ENCODE data around the gene KCP. TPM values are rescaled to one million over a fixed set of nuclear protein-coding genes. Genes with fewer than 3 reads are reported as not detected.
A peak's percentile ranks its signal among the peaks of the same experiment; 100 is the strongest.

The KCP gene
- total and polyA plus RNA-seq, 2 of the 13 experiments (the other 11 are each of a cell fraction or from before 2014, with no cell fraction given) = 0.37 to 1.0 TPM

DNA sequence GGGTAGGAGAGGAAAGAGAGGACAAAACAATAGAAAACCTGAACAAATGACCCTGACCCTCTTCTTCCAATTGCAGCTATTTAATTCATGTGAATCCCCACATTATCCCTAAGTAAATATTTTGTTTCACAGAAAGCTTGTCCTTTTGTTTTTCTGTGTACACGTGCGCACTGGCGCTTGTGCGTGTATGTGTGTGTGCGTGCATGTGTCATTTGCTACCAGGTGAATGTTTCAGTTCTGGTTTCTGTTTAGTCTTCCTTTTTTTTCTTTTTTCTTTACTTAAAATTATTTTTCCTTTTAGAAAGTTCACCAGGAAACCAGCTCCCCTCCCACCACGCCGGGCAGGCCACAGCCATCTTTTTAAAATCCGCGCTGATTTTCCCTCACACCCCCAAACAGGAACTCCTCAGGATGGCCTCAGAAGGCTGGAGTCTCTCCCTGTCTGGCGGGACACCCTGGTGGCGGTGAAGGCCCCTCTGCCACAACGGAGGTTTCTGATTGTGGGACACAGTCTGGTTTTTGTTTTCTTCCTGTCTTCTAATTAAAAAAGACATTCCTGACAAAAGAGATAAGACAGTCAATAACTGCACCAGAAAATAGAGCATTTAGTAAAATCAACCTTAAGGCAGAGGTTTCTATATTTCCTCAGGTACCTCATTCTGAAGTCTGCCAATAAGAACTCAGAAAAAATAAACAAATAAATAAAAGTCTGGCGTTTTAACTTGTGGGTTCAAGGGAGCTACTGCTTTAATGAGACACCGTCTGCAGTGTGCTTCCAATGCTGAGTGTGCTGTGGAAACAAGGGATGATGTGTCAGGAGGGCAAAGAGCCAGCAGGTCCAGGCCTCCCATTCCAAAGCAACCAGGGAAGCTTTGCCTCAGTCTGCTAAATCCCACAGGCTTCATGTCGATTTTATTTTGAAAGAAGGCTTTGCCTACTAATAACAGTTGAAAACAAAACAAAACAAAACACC lies 44.6 kb upstream of the KCP start:
- Histone ChIP-seq H3K79me2 (ENCODE audit: insufficient read depth, low read length) (no peaks in the 10 kb centered on the region), H3K27me3 (ENCODE audit: control insufficient read depth in 1 of 2, insufficient read depth in 2 of 2, low read length in 2 of 2) (no peaks in the 10 kb centered on the region), H3K27ac (ENCODE audit: extremely low read length, insufficient read depth, low read length) (no peak overlapping the region), H2AFZ (ENCODE audit: low read length) (no peak overlapping the region), H3K9ac (ENCODE audit: insufficient read depth, low read depth, low read length) (no peak overlapping the region), H4K20me1 (ENCODE audit: insufficient read depth, low read length) (no peaks in the 10 kb centered on the region; the same call in 1 of the 2 replicates), H3K4me3 (replicated peaks in 1 of 3; ENCODE audit: insufficient read depth in 1 of 3, low read depth in 2 of 3, low read length in 3 of 3) (no peak overlapping the region), H3K9me3 (ENCODE audit: low read length) (no peaks in the 10 kb centered on the region), H3K4me2 (ENCODE audit: low read depth, low read length) (no peak overlapping the region), H3K36me3 (replicated peaks in 1 of 2; ENCODE audit: control insufficient read depth in 1 of 2, insufficient read depth in 2 of 2, low read length in 2 of 2) (peaks cover 15 to 61% of the 10 kb centered on the region in 2 experiments), H3K4me1 (ENCODE audit: insufficient read depth, low read length) (no peaks in the 10 kb centered on the region)
- no peak for DNase-seq (ENCODE audit: low spot score)
- no peak for ATAC-seq
- no peak for FAIRE-seq
- ChIA-PET CTCF (ENCODE audit: low intra/inter-chr PET ratio, low total read pairs) (no interaction called here), POLR2A (no interaction called here)
- intact Hi-C loops (cut with micrococcal nuclease; ENCODE audit: unreplicated experiment) (no loop called here), in situ Hi-C loops (cut with HindIII; ENCODE audit: extremely low pct_ligation_motif_present, low pct_unique_long_range_greater_than_20kb) (no loop called here)
- no peak for TF ChIP-seq MBNL3 (CRISPR knock-in tag; conservative IDR thresholded peaks at IDR 0.05)
- TF ChIP-seq, protein P1, sequence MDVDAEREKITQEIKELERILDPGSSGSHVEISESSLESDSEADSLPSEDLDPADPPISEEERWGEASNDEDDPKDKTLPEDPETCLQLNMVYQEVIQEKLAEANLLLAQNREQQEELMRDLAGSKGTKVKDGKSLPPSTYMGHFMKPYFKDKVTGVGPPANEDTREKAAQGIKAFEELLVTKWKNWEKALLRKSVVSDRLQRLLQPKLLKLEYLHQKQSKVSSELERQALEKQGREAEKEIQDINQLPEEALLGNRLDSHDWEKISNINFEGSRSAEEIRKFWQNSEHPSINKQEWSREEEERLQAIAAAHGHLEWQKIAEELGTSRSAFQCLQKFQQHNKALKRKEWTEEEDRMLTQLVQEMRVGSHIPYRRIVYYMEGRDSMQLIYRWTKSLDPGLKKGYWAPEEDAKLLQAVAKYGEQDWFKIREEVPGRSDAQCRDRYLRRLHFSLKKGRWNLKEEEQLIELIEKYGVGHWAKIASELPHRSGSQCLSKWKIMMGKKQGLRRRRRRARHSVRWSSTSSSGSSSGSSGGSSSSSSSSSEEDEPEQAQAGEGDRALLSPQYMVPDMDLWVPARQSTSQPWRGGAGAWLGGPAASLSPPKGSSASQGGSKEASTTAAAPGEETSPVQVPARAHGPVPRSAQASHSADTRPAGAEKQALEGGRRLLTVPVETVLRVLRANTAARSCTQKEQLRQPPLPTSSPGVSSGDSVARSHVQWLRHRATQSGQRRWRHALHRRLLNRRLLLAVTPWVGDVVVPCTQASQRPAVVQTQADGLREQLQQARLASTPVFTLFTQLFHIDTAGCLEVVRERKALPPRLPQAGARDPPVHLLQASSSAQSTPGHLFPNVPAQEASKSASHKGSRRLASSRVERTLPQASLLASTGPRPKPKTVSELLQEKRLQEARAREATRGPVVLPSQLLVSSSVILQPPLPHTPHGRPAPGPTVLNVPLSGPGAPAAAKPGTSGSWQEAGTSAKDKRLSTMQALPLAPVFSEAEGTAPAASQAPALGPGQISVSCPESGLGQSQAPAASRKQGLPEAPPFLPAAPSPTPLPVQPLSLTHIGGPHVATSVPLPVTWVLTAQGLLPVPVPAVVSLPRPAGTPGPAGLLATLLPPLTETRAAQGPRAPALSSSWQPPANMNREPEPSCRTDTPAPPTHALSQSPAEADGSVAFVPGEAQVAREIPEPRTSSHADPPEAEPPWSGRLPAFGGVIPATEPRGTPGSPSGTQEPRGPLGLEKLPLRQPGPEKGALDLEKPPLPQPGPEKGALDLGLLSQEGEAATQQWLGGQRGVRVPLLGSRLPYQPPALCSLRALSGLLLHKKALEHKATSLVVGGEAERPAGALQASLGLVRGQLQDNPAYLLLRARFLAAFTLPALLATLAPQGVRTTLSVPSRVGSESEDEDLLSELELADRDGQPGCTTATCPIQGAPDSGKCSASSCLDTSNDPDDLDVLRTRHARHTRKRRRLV (CRISPR knock-in tag; IDR thresholded peaks at IDR 0.05) = no peak
- TF ChIP-seq SMAD1 (CRISPR knock-in tag; IDR thresholded peaks at IDR 0.05; ENCODE audit: borderline replicate concordance, low read depth) = no peak
- no peak for TF ChIP-seq TOE1 (CRISPR knock-in tag; IDR thresholded peaks at IDR 0.05)
- peak; percentile 26; the same call in 1 of the 2 replicates for TF ChIP-seq CTCF (CRISPR knock-in tag; IDR thresholded peaks at IDR 0.05)
- no peak for TF ChIP-seq NR2C2 (CRISPR knock-in tag; IDR thresholded peaks at IDR 0.05; ENCODE audit: borderline replicate concordance)
- no peak for TF ChIP-seq KDM1A (CRISPR knock-in tag; IDR thresholded peaks at IDR 0.05)
- BruUV-seq (replicated peaks) = no TSS peak
- 94% methylated on average over 15 of the region's 15 CpGs for WGBS (ENCODE audit: low lambda C conversion rate)
